Activated CD8-positive, alpha-beta memory T cell treated with anti-CD3 and anti-CD28 coated beads, Interleukin-2, amount 50 U/mL, for 4 hours (primary cell): ENCODE measurements around the gene TMED10.
A peak's percentile ranks its signal among the peaks of the same experiment; 100 is the strongest.

Source experiments
- DNase-seq: peaks from one replicate; pipeline ENCODE4 v3.0.0-alpha.2; 2020

Gene TMED10

GRCh38 chr14:75125617-75126016 is 50.8 kb downstream of the TMED10 start:
- no peak for DNase-seq

GRCh38 chr14:75123991-75124390 is 52.4 kb downstream of the TMED10 start:
- DNase-seq: no peak

- no peak for DNase-seq
Observed at GRCh38 chr14:75121552-75121951, 54.9 kb downstream of the TMED10 start.

- no peak for DNase-seq
Observed at GRCh38 chr14:75120541-75121291, 55.7 kb downstream of the TMED10 start.

- DNase-seq: no peak
Observed at GRCh38 chr14:75119056-75119455, 57.4 kb downstream of the TMED10 start.

- no peak for DNase-seq
Observed at GRCh38 chr14:75113932-75114539, 62.4 kb downstream of the TMED10 start.

- DNase-seq: no peak
Observed at GRCh38 chr14:75109877-75110276, 66.5 kb downstream of the TMED10 start.

GRCh38 chr14:75107186-75107585 is 69.2 kb downstream of the TMED10 start:
- DNase-seq: no peak

GRCh38 chr14:75101491-75101890 is 74.9 kb downstream of the TMED10 start:
- DNase-seq: no peak

- DNase-seq: no peak
Observed at GRCh38 chr14:75098682-75099081, 77.7 kb downstream of the TMED10 start.

GRCh38 chr14:75098212-75098611 is 78.2 kb downstream of the TMED10 start:
- DNase-seq: no peak

- no peak for DNase-seq
Observed at GRCh38 chr14:75096959-75097358, 79.5 kb downstream of the TMED10 start.

GRCh38 chr14:75095690-75096089 is 80.7 kb downstream of the TMED10 start:
- no peak for DNase-seq

GRCh38 chr14:75094896-75095295 is 81.5 kb downstream of the TMED10 start:
- DNase-seq: no peak

- no peak for DNase-seq
Observed at GRCh38 chr14:75092698-75093097, 83.7 kb downstream of the TMED10 start.

GRCh38 chr14:75091251-75091650 is 85.2 kb downstream of the TMED10 start:
- DNase-seq: no peak

- DNase-seq: no peak
Observed at GRCh38 chr14:75090353-75090752, 86.1 kb downstream of the TMED10 start.

- peak; percentile 24 for DNase-seq
Observed at GRCh38 chr14:75088566-75089373, 87.6 kb downstream of the TMED10 start.

- no peak for DNase-seq
Observed at GRCh38 chr14:75088153-75088552, 88.3 kb downstream of the TMED10 start.

- no peak for DNase-seq
Observed at GRCh38 chr14:75084513-75084912, 91.9 kb downstream of the TMED10 start.

- no peak for DNase-seq
Observed at GRCh38 chr14:75083271-75083670, 93.1 kb downstream of the TMED10 start.

GRCh38 chr14:75081660-75082229 is 94.7 kb downstream of the TMED10 start:
- no peak for DNase-seq
